Heart left ventricle (tissue), 16 donors: ENCODE data around the gene BABAM1. TPM values are rescaled to one million over a fixed set of nuclear protein-coding genes. Genes with fewer than 3 reads are reported as not detected.

Experiments used
- ATAC-seq, 4 donors: fragments of 200-7000 bp; cut with Tn5 transposase; one replicate each; pipeline ENCODE4 v1.9.1; 2020 to 2022; ENCODE audit warnings: moderate library complexity in 4 of 4, mild to moderate bottlenecking in 3 of 4, moderate number of reproducible peaks in 1 of 4
- DNase-seq, 5 donors: peaks; one replicate each; pipeline ENCODE4 v3.0.0-alpha.2; 2020
- H3K27ac ChIP-seq, 12 donors: fragments of 200-600 bp; sonication (generic) in 4 of 12; one replicate each; pipeline versions ENCODE4 v1.5.0 to v1.8.0; 2016 to 2022; ENCODE audit warnings: mild to moderate bottlenecking in 2 of 12
- H3K27me3 ChIP-seq, 9 donors: fragments of 200-600 bp; sonication (generic) in 2 of 9; one replicate each; pipeline versions ENCODE4 v1.5.1 to v1.8.0; 2016 to 2022; ENCODE audit warnings: mild to moderate bottlenecking in 3 of 9
- H3K36me3 ChIP-seq, 9 donors: fragments of 200-600 bp; sonication (generic) in 2 of 9; one replicate each; pipeline versions ENCODE4 v1.5.0 to v1.8.0; 2018 to 2022; ENCODE audit warnings: mild to moderate bottlenecking in 2 of 9
- H3K4me1 ChIP-seq, 12 donors: fragments of 200-600 bp; sonication (generic) in 4 of 12; one replicate each; pipeline versions ENCODE4 v1.5.0 to v1.8.0; 2016 to 2022; ENCODE audit warnings: mild to moderate bottlenecking in 3 of 12
- H3K4me3 ChIP-seq, 12 donors: fragments of 200-600 bp; sonication (generic) in 4 of 12; one replicate each; pipeline versions ENCODE4 v1.5.0 to v1.8.0; 2017 to 2022; ENCODE audit warnings: mild to moderate bottlenecking in 9 of 12, moderate library complexity in 4 of 12
- H3K9me3 ChIP-seq, 12 donors: fragments of 200-600 bp; sonication (generic) in 4 of 12; one replicate each; pipeline versions ENCODE4 v1.5.0 to v1.8.0; 2016 to 2022; ENCODE audit warnings: mild to moderate bottlenecking in 1 of 12
- CTCF ChIP-seq, 12 donors: fragments of 200-600 bp; sonication (generic) in 4 of 12; IDR thresholded peaks; one replicate each; pipeline versions ENCODE4 v1.5.0 to v1.8.0; 2018 to 2022; ENCODE audit warnings: antibody characterized with exemption in 12 of 12, mild to moderate bottlenecking in 5 of 12
- POLR2A ChIP-seq, 2 donors: fragments of 450-650 bp; IDR thresholded peaks; one replicate each; pipeline ENCODE4 v1.6.1; 2017; ENCODE audit warnings: antibody characterized with exemption in 2 of 2, mild to moderate bottlenecking in 2 of 2, moderate library complexity in 2 of 2
- WGBS, 4 donors: extraction: QIAGEN DNeasy Blood & Tissue Kit in 2 of 4; methylation state at CpG; one replicate each; pipeline versions ENCODE4 v1.1.5 to v1.1.7; 2013 to 2018; 5-methylcytosine and 5-hydroxymethylcytosine counted together
- intact Hi-C, 10 donors: fragments of 100-400 bp; cut with DNase I; formaldehyde crosslinking; loops; one replicate each; pipeline versions ENCODE4 v1.11.1 to v1.14.2; 2022
- polyA plus RNA-seq, 2 donors: library from polyadenylated mRNA; stranded (reverse); fragments of 200-250 nt; gene quantifications; one replicate each; pipeline ENCODE4 v1.2.3, GENCODE V29; 2013
- total RNA-seq, 9 donors: library from RNA; depleted of rRNA in 2 of 9; stranded (reverse); fragments of >200 nt in 2 of 9; fragmentation: NEBNext Ultra II Directional in 3 of 9; extraction: Animal tissue kit (Norgen Biotek cat#: 25700) in 3 of 9; gene quantifications; one replicate each; pipeline versions ENCODE4 v1.1.0 to v1.2.4, GENCODE V29; 2016 to 2023
- donor health status: ischemic (EF 13 %, LVEDD 7.1; RV severe dilation, severe dysfunction).
- donor health status: healthy with polysubstance abuse.
- donor health status: DM: no; HTN: yes; CAD: no.
- donor health status: DM: no; HTN: no; CAD: no.
- donor health status: ischemic (EF 25% LVEDD 6.9; RV normal size, moderate dysfunction).
- donor health status: ischemic (EF 25% LVEDD 5.7; RV mildly dilated, moderate dysfunction).
- donor health status: healthy.
- donor health status: DM: yes; HTN: yes; CAD: no.
- donor health status: ischemic (EF 35%, LVEDD 5.7; RV mildly dilated, moderate dysfunction).
- donor health status: nonischemic (EF 11% LVEDD 7.7; RV severe dilation, severe dysfunction).
- donor health status: DM: yes; HTN: yes; CAD: no.
- donor health status: PGD.
- donor health status: ischemic (EF 29% LVEDD 5.4; RV normal size, mild dysfunction).
- donor health status: nonischemic (EF 23%, LVEDD 6.1; RV moderate dilation, normal function).

Gene BABAM1
- total and polyA plus RNA-seq, 11 donors: 60.9 to 92.4 (median 73.5) TPM

- no peak for TF ChIP-seq CTCF (IDR thresholded peaks at IDR 0.05)
- no peak for TF ChIP-seq POLR2A (IDR thresholded peaks at IDR 0.05)
- ATAC-seq (no peak), DNase-seq (no peak)
- Histone ChIP-seq H3K36me3 (peaks cover 0 to 44% (median 23%) of the 10 kb centered on the region in 9 donors), H3K4me1 (peaks cover 0 to 21% (median 0%) of the 10 kb centered on the region in 12 donors), H3K27me3 (peaks cover 0 to 8% (median 0%) of the 10 kb centered on the region in 9 donors), H3K9me3 (no peaks in the 10 kb centered on the region), H3K4me3 (no peak overlapping the region), H3K27ac (no peak overlapping the region)
- WGBS, 4 donors: 84 to 93% (median 92%) methylated on average over 11 to 28 of the region's 28 CpGs
- intact Hi-C loops: no loop called here
Measured at GRCh38 chr19:17324357-17325114, 57.3 kb downstream of the BABAM1 start.

- ATAC-seq (no peak), DNase-seq (no peak)
- peaks cover 0 to 14% (median 0%) of the 10 kb centered on the region in 9 donors for H3K27me3 ChIP-seq
- no peak overlapping the region for H3K4me3 ChIP-seq
- TF ChIP-seq CTCF (IDR thresholded peaks at IDR 0.05): no peak
- TF ChIP-seq POLR2A (IDR thresholded peaks at IDR 0.05): no peak
- H3K27ac ChIP-seq: no peak overlapping the region
- H3K9me3 ChIP-seq: no peaks in the 10 kb centered on the region
- intact Hi-C loops: no loop called here
- 96 to 100% (median 97%) methylated on average over 20 of the region's 20 CpGs for WGBS, 4 donors
- peaks cover 0 to 21% (median 0%) of the 10 kb centered on the region in 12 donors for H3K4me1 ChIP-seq
- peaks cover 0 to 38% (median 18%) of the 10 kb centered on the region in 9 donors for H3K36me3 ChIP-seq
Measured at GRCh38 chr19:17325133-17325532, 57.9 kb downstream of the BABAM1 start.

- peaks cover 0 to 21% (median 0%) of the 10 kb centered on the region in 12 donors for H3K4me1 ChIP-seq
- H3K27me3 ChIP-seq: peaks cover 0 to 17% (median 0%) of the 10 kb centered on the region in 9 donors
- no peak for TF ChIP-seq CTCF (IDR thresholded peaks at IDR 0.05)
- no peak for TF ChIP-seq POLR2A (IDR thresholded peaks at IDR 0.05)
- 75 to 89% (median 80%) methylated on average over 17 of the region's 17 CpGs for WGBS, 4 donors
- peak in 1 of 5 donors; percentile 58 for DNase-seq
- ATAC-seq: no peak
- no peak overlapping the region for H3K4me3 ChIP-seq
- peaks cover 0 to 36% (median 10%) of the 10 kb centered on the region in 9 donors for H3K36me3 ChIP-seq
- H3K27ac ChIP-seq: no peak overlapping the region
- intact Hi-C loops: no loop called here
- no peaks in the 10 kb centered on the region for H3K9me3 ChIP-seq
Measured at GRCh38 chr19:17325881-17326594, 58.8 kb downstream of the BABAM1 start.

GRCh38 chr19:17326595-17326966 is 59.3 kb downstream of the BABAM1 start:
- DNase-seq: no peak
- intact Hi-C loops: no loop called here
- Histone ChIP-seq H3K27me3 (peaks cover 0 to 17% (median 0%) of the 10 kb centered on the region in 9 donors), H3K9me3 (no peaks in the 10 kb centered on the region), H3K36me3 (peaks cover 0 to 31% (median 5%) of the 10 kb centered on the region in 9 donors), H3K27ac (no peak overlapping the region), H3K4me1 (peaks cover 0 to 21% (median 0%) of the 10 kb centered on the region in 12 donors), H3K4me3 (no peak overlapping the region)
- no peak for ATAC-seq
- TF ChIP-seq POLR2A (IDR thresholded peaks at IDR 0.05) (no peak), CTCF (IDR thresholded peaks at IDR 0.05) (no peak)
- 79 to 83% (median 80%) methylated on average over 11 of the region's 11 CpGs for WGBS, 4 donors
